GM23248 (cell line): ENCODE results near the gene SSBP2.

Experiments
- EZH2 ChIP-seq: fragments of 200-600 bp; sonication (generic); IDR thresholded peaks from 2 replicates; pipeline ENCODE4 v1.6.1; 2018; ENCODE audit warnings: antibody characterized with exemption, mild to moderate bottlenecking; ENCODE audit not compliant: insufficient read depth, poor library complexity, severe bottlenecking
- EZH2phosphoT487 ChIP-seq: fragments of 200-600 bp; sonication (generic); IDR thresholded peaks from 2 replicates; pipeline ENCODE4 v1.6.1; 2018; ENCODE audit warnings: antibody characterized with exemption, moderate library complexity, mild to moderate bottlenecking, low read depth; ENCODE audit not compliant: insufficient read depth

DNA sequence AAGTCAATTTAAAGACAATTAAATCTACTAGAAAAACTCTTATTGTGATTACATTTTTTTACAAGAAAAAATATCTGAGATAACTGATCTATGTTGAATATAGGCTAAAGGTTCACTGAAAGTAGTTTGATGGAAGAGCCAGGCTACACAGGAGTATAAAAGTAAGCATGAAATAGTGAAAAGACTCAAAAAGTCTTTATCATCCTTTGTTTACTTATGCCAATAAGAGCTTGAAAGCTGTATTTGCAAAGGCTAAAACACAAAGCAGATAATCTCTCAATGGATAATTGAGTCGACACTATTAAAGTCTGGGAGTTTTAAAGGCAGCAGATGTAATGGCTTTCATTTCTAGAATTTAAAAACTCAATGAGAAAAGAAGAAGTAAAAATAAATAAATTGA lies 42.0 kb downstream of the SSBP2 start:
- no peak for TF ChIP-seq EZH2
- TF ChIP-seq EZH2phosphoT487: no peak
